HepG2 (cell line): Measurements from ENCODE around the gene WDR31. TPM values are rescaled to one million over a fixed set of nuclear protein-coding genes. Genes with fewer than 3 reads are reported as not detected.

Source experiments
- JDP2 ChIP-seq: sonication (generic); formaldehyde crosslinking; IDR thresholded peaks from 2 replicates; pipeline ENCODE4 v1.8.1; 2022; ENCODE audit warnings: missing genetic modification reagents, borderline replicate concordance
- MED1 ChIP-seq: sonication (generic); formaldehyde crosslinking; IDR thresholded peaks from 2 replicates; pipeline ENCODE4 v1.4.0; 2020; ENCODE audit warnings: missing genetic modification reagents
- MEF2D ChIP-seq: sonication (generic); formaldehyde crosslinking; IDR thresholded peaks from 2 replicates; pipeline ENCODE4 v1.5.1; 2020; ENCODE audit warnings: mild to moderate bottlenecking, missing genetic modification reagents
- PCBP1 ChIP-seq: fragments of 200-400 bp; formaldehyde crosslinking; IDR thresholded peaks from 2 replicates; pipeline ENCODE4 v1.6.1; 2017; ENCODE audit warnings: mild to moderate bottlenecking, low read depth, low read length, borderline replicate concordance
- RFX5 ChIP-seq: IDR thresholded peaks from 2 replicates; pipeline ENCODE4 v1.6.1; 2011; ENCODE audit warnings: low read depth, low read length, improper control_type of control experiment
- SIX4 ChIP-seq: sonication (generic); formaldehyde crosslinking; IDR thresholded peaks from 2 replicates; pipeline ENCODE4 v1.4.0; 2020; ENCODE audit warnings: missing genetic modification reagents
- TBP ChIP-seq: sonication (generic); formaldehyde crosslinking; IDR thresholded peaks from 2 replicates; pipeline ENCODE4 v1.5.0; 2020; ENCODE audit warnings: missing genetic modification reagents
- ZFP36L2 ChIP-seq: sonication (generic); formaldehyde crosslinking; IDR thresholded peaks from 2 replicates; pipeline ENCODE4 v1.4.0; 2020; ENCODE audit warnings: missing genetic modification reagents
- ZFP37 ChIP-seq: sonication (generic); formaldehyde crosslinking; IDR thresholded peaks from 2 replicates; pipeline ENCODE4 v1.4.0; 2020; ENCODE audit warnings: missing genetic modification reagents, borderline replicate concordance
- ZNF350 ChIP-seq: sonication (generic); formaldehyde crosslinking; IDR thresholded peaks from 2 replicates; pipeline ENCODE4 v1.4.0; 2020; ENCODE audit warnings: mild to moderate bottlenecking, low read depth, missing genetic modification reagents, borderline replicate concordance
- ZNF460 ChIP-seq: sonication (generic); formaldehyde crosslinking; IDR thresholded peaks from 2 replicates; pipeline ENCODE4 v1.5.1; 2020; ENCODE audit warnings: missing genetic modification reagents, mild to moderate bottlenecking, borderline replicate concordance
- ZNF501 ChIP-seq: sonication (generic); formaldehyde crosslinking; IDR thresholded peaks from 2 replicates; pipeline ENCODE4 v1.5.1; 2020; ENCODE audit warnings: mild to moderate bottlenecking, moderate library complexity, missing genetic modification reagents
- ZNF557 ChIP-seq: sonication (generic); formaldehyde crosslinking; IDR thresholded peaks from 2 replicates; pipeline ENCODE4 v1.4.0; 2020; ENCODE audit warnings: missing genetic modification reagents
- ZNF777 ChIP-seq: sonication (generic); formaldehyde crosslinking; IDR thresholded peaks from 2 replicates; pipeline ENCODE4 v1.4.0; 2020; ENCODE audit warnings: missing genetic modification reagents
- ZNF788 ChIP-seq: sonication (generic); formaldehyde crosslinking; IDR thresholded peaks from 2 replicates; pipeline ENCODE4 v1.5.0; 2020; ENCODE audit warnings: mild to moderate bottlenecking, missing genetic modification reagents, borderline replicate concordance
- polyA plus RNA-seq, 8 experiments: library from polyadenylated mRNA; depleted of rRNA in 3 of 8; stranded (reverse) in 7 of 8; unstranded in 1 of 8; fragments of >200 nt; fragmentation: Illumina TruSeq in 4 of 8; extraction: Trizol in 4 of 8; gene quantifications; 2 replicates each; pipeline versions ENCODE4 v1.2.1 to v1.2.3, GENCODE V29; 2011 to 2016; ENCODE audit warnings: low read depth in 4 of 8, missing spikeins in 1 of 8, mixed read lengths in 1 of 8; ENCODE audit not compliant: insufficient read depth in 1 of 8
- total RNA-seq, 5 experiments: library from RNA; depleted of rRNA; stranded (reverse); fragments of >200 nt; fragmentation: Illumina TruSeq; extraction: Trizol; gene quantifications; 2 replicates each; pipeline ENCODE4 v1.2.3, GENCODE V29; 2016; ENCODE audit warnings: low read depth in 1 of 5
- TF ChIP-seq, protein P1 (sequence below): sonication (generic); formaldehyde crosslinking; IDR thresholded peaks from one replicate; pipeline ENCODE4 v1.5.1; 2020; ENCODE audit warnings: mild to moderate bottlenecking, missing genetic modification reagents; ENCODE audit errors: not compliant biosample characterization
- TF ChIP-seq, protein P2 (sequence below): sonication (generic); formaldehyde crosslinking; IDR thresholded peaks from 2 replicates; pipeline ENCODE4 v1.4.0; 2020; ENCODE audit warnings: mild to moderate bottlenecking, missing genetic modification reagents

The WDR31 gene
- total and polyA plus RNA-seq, 2 of the 13 experiments (the other 11 are each of a cell fraction or from before 2014, with no cell fraction given) = 0.33 to 1.7 TPM

DNA sequence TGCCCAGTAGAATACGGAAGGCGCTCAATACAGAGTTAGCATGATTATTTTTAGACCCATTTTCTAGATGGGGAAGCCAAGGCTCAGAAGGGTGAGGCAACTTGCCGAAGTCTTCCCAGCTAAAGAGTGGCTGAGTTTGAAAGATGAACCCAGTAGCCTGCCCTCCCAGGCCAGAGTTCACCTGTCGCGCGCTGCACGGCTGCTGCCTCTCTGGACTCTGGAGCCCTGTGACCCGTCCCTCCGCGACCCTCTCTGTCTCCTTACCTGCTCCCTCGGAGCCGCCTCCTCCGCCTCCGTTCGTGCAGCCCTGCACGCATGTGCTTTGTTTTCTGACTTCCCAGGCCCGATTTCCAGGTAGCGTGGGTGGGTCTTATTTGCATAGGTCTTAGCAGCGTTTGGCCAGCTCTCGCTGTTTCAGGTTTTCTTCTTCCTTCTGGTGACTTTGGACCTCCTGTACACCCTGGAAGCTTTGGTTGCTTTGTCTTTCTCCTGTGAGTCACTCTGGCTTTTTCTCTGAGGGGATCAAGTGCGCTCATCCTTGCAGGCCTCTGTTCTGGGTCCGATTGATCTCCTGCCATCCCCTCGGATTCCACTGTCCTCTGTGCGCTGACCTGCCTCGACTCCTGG, 37.2 kb downstream of the WDR31 start, which contains the start of gene RNF183 (continued):
- TF ChIP-seq, protein P1, sequence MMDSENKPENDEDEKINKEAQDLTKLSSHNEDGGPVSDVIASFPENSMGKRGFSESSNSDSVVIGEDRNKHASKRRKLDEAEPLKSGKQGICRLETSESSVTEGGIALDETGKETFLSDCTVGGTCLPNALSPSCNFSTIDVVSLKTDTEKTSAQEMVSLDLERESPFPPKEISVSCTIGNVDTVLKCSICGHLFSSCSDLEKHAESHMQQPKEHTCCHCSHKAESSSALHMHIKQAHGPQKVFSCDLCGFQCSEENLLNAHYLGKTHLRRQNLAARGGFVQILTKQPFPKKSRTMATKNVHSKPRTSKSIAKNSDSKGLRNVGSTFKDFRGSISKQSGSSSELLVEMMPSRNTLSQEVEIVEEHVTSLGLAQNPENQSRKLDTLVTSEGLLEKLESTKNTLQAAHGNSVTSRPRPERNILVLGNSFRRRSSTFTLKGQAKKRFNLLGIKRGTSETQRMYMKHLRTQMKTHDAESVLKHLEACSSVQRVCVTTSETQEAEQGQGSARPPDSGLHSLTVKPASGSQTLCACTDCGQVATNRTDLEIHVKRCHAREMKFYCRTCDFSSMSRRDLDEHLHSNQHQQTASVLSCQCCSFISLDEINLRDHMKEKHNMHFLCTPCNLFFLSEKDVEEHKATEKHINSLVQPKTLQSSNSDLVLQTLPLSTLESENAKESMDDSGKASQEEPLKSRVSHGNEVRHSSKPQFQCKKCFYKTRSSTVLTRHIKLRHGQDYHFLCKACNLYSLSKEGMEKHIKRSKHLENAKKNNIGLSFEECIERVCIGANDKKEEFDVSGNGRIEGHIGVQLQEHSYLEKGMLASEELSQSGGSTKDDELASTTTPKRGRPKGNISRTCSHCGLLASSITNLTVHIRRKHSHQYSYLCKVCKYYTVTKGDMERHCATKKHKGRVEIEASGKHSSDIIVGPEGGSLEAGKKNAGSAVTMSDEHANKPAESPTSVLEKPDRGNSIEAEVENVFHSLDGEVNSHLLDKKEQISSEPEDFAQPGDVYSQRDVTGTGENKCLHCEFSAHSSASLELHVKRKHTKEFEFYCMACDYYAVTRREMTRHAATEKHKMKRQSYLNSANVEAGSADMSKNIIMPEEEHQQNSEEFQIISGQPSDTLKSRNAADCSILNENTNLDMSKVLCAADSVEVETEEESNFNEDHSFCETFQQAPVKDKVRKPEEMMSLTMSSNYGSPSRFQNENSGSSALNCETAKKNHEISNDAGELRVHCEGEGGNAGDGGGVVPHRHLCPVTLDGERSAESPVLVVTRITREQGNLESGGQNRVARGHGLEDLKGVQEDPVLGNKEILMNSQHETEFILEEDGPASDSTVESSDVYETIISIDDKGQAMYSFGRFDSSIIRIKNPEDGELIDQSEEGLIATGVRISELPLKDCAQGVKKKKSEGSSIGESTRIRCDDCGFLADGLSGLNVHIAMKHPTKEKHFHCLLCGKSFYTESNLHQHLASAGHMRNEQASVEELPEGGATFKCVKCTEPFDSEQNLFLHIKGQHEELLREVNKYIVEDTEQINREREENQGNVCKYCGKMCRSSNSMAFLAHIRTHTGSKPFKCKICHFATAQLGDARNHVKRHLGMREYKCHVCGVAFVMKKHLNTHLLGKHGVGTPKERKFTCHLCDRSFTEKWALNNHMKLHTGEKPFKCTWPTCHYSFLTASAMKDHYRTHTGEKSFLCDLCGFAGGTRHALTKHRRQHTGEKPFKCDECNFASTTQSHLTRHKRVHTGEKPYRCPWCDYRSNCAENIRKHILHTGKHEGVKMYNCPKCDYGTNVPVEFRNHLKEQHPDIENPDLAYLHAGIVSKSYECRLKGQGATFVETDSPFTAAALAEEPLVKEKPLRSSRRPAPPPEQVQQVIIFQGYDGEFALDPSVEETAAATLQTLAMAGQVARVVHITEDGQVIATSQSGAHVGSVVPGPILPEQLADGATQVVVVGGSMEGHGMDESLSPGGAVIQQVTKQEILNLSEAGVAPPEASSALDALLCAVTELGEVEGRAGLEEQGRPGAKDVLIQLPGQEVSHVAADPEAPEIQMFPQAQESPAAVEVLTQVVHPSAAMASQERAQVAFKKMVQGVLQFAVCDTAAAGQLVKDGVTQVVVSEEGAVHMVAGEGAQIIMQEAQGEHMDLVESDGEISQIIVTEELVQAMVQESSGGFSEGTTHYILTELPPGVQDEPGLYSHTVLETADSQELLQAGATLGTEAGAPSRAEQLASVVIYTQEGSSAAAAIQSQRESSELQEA (CRISPR knock-in tag) = peak; percentile 24
- TF ChIP-seq ZFP37 (CRISPR knock-in tag) = no peak
- no peak for TF ChIP-seq SIX4 (CRISPR knock-in tag)
- peak; percentile 39 for TF ChIP-seq MED1 (CRISPR knock-in tag)
- no peak for TF ChIP-seq RFX5
- peak; percentile 55; the same call in 1 of the 2 replicates for TF ChIP-seq ZNF460
- TF ChIP-seq PCBP1 = no peak
- TF ChIP-seq ZNF557 (CRISPR knock-in tag) = no peak
- TF ChIP-seq, protein P2, sequence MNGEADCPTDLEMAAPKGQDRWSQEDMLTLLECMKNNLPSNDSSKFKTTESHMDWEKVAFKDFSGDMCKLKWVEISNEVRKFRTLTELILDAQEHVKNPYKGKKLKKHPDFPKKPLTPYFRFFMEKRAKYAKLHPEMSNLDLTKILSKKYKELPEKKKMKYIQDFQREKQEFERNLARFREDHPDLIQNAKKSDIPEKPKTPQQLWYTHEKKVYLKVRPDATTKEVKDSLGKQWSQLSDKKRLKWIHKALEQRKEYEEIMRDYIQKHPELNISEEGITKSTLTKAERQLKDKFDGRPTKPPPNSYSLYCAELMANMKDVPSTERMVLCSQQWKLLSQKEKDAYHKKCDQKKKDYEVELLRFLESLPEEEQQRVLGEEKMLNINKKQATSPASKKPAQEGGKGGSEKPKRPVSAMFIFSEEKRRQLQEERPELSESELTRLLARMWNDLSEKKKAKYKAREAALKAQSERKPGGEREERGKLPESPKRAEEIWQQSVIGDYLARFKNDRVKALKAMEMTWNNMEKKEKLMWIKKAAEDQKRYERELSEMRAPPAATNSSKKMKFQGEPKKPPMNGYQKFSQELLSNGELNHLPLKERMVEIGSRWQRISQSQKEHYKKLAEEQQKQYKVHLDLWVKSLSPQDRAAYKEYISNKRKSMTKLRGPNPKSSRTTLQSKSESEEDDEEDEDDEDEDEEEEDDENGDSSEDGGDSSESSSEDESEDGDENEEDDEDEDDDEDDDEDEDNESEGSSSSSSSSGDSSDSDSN (CRISPR knock-in tag) = 0 out of 2 replicates have a peak, but pooled peaks have one; percentile 30
- TF ChIP-seq ZFP36L2 (CRISPR knock-in tag) = no peak
- TF ChIP-seq MEF2D (CRISPR knock-in tag) = peak; percentile 30; the same call in 1 of the 2 replicates
- TF ChIP-seq ZNF501 (CRISPR knock-in tag) = no peak; the same call in 1 of the 2 replicates
- peak; percentile 56; the same call in 1 of the 2 replicates for TF ChIP-seq ZNF350 (CRISPR knock-in tag)
- peak; percentile 34; the same call in 1 of the 2 replicates for TF ChIP-seq ZNF788 (CRISPR knock-in tag)
- TF ChIP-seq ZNF777 (CRISPR knock-in tag) = no peak
- no peak for TF ChIP-seq JDP2 (CRISPR knock-in tag)
- no peak for TF ChIP-seq TBP
